ENCODE data around the gene TMC3.

GRCh38 chr15:81323944-81324881, 49.8 kb downstream of the TMC3 start, which contains the start of gene STARD5:
- TF ChIP-seq EP300 (IDR thresholded peaks at IDR 0.05) (no peak), CTCF (IDR thresholded peaks at IDR 0.05) (no peak)
